GM12872 (cell line): ENCODE results near the gene COL20A1.

ENCODE experiments used
- TF ChIP-seq, protein P1 (sequence below): IDR thresholded peaks from 3 replicates; pipeline ENCODE4 v1.5.1; 2011; ENCODE audit warnings: low read depth, mild to moderate bottlenecking, low read length, moderate library complexity; ENCODE audit not compliant: insufficient read depth

The COL20A1 gene

DNA sequence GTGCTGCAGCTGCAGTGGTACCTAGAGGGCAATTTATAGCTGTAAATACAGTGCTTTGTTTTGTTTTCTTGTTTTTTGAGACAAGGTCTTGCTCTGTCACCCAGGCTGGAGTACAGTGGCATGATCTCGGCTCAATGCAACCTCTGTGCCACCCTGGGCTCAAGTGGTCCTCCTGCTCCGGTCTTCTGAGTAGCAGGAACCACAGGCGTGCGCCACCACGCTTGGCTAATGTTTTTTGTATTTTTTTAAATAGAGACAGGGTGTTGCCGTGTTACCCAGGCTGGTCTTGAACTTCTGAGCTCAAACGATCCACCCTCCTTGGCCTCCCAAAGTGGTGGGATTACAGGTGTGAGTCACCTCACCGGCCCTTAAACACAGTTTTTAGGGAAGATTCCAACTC is 41.4 kb downstream of the COL20A1 start:
- TF ChIP-seq, protein P1, sequence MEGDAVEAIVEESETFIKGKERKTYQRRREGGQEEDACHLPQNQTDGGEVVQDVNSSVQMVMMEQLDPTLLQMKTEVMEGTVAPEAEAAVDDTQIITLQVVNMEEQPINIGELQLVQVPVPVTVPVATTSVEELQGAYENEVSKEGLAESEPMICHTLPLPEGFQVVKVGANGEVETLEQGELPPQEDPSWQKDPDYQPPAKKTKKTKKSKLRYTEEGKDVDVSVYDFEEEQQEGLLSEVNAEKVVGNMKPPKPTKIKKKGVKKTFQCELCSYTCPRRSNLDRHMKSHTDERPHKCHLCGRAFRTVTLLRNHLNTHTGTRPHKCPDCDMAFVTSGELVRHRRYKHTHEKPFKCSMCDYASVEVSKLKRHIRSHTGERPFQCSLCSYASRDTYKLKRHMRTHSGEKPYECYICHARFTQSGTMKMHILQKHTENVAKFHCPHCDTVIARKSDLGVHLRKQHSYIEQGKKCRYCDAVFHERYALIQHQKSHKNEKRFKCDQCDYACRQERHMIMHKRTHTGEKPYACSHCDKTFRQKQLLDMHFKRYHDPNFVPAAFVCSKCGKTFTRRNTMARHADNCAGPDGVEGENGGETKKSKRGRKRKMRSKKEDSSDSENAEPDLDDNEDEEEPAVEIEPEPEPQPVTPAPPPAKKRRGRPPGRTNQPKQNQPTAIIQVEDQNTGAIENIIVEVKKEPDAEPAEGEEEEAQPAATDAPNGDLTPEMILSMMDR: no peak

DNA sequence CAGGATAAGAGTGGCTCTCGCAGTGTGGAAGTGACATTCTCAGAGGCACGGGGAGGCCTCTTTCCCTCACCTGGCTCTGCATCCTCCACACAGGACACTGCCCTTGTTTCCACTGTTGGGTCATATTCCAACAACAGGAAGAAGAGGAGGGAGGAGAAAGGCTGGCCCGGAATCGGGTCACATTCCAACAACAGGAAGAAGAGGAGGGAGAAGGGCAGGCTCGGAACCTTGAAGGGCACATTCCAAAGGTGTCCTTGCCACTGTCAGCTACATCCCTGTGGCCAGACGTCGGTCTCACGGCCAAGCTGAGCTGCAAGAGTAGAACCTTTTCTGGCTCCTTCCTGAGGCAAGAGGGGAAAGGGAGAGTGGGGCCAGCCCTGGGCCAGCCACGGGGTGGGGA is 42.7 kb downstream of the COL20A1 start:
- TF ChIP-seq, protein P1: no peak

DNA sequence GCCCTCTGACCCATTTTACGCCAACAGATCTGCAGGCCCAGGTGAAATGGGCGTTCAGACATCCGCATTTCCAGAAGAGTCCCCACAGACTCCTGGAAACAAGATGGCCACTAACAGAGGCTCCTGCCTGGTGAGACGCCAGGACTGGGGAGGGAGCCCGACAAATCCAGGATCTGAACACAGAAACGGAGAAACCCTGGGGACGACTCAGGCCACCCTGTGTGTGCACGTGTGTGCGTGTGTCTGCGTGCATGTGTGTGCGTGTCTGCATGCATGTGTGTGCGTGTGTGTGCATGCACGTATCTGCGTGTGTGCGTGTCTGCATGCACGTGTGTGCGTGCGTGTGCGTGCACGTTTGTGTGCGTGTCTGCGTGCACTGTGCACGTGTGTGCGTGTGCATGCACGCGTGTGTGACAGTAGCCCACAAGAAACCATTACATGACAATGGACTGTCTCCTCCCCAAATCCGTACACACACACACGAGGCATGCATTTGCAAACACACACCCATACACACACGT is 43.3 kb downstream of the COL20A1 start:
- TF ChIP-seq, protein P1: no peak

DNA sequence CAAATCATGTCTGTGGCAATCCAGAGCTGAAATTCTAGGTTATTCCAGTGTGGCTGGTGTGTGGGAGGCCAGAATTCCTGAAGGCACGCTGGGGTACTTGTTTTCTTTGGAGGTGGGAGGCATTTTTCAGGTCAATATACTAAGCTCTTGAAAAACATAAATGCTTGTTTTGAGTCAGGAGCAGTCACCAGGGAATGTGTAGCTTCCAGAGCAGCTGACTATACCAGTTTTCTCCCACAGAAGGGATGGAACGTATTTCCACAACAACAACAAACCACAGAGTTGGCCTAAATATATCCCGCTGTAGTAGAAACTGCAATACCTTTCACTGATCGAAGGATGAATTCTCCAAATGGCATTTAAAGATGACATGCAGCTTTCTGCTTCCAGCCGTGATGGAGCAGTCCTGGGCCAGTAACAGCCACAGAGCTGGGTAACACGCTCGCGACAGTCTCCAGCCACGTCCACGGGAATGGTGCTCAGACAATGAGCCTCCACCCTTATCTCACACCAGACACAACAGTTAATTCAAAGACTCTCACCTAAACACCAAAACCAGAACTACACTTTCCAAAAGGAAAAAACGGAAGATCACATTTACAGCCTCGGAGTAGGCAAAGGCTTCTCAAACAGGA is 44.9 kb downstream of the COL20A1 start:
- TF ChIP-seq, protein P1: no peak

DNA sequence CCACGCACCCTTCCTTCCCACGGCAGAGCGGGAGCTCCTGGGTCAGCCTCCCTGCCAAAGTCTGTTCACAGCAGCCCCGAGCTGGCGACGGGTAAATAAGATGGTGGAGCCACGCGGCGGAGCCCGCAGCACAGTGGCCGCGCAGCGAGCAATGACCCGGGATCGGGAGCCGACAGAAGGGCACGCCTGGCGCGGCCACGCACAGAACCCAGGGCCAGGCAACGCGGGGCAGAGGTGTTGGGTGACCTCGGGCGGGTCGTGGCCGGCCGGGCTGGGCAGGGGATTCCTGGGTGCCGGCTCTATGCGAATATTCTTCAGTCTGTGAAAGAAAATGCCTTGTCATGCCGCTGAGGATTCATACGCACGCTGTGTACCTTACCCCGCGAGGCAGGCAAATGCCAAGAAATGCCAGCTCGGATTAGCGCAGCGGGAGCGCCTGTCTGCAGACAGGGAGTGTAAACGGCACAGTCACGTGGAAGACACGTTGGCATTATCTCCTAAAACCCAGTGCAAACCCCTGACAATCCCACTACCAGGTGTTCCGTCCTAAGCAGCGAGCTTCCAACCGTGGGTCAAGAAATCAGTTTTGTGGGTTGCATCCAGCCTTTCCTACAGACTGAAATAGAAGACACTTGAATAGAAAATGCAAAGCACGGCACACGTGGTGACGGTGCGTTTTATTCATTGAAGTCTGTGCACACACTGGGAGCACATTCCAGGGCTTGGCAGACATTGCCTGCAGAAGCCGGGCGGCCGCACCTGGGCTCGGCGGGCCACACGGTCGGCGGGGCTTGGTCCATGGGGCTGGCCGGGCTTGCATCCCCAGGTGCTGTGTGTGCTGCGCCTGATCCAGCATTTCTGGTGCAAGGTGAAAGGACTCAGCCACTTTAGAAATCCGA is 49.8 kb downstream of the COL20A1 start:
- TF ChIP-seq, protein P1: no peak

DNA sequence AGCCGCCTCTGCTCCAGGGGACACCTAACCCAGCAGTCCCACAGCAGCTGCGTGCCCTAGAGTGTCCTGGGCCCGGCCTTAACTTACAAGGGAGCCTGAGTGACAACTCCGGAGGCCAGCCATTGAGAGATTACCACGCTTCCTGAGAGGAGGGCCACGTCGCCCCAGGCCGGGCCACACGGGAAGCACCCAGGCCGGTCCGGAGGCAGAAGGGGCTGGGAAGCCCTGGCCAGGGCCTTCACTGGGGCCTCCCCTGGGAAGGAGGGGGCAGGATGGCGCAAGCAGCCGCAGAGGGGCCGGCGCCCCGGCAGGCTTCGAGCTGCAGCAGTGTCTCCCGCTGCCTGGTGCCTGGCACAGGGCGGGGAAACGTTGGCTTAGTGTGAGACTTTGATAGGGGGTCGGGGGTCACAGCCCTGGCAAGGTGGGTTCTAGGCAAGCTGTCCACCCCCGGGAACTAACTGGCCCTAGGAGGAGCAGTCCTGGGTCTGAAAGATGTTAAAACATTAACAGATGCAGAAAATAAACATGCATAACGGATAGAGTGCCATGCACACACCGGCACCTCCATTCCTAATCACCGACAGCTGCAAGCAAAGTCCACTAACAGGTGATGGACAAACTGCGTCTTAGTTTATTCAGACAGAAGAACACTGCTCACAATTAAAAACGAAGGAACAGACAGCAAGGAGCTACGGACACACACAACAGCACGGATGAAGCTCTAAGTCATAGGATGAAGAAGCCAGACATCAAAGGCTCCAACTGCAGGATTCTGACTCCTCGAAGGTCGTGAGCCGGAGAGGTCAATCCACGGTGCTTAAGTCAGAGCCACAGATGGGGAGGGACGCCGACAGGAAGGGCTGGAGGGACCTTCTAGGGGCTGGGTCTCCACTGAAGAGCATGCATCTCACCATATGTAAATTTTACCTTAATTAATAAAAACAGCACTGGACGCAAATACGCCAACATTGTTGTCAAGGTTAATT is 50.8 kb downstream of the COL20A1 start:
- TF ChIP-seq, protein P1: no peak
